CD4-positive, alpha-beta T cell treated with Interleukin-12 subunit alpha and Interleukin-12 subunit beta, for 1 hour (primary cell): ENCODE results near the gene TAPBP.
A peak's percentile ranks its signal among the peaks of the same experiment; 100 is the strongest.
"Not testable (repeated sequence)": the region's sequence is repeated elsewhere in the genome, so short reads cannot be mapped to it uniquely, and the experiment has no call there.

Experiments
- DNase-seq: peaks from one replicate; pipeline ENCODE4 v3.0.0-alpha.2; 2020

Gene TAPBP

GRCh38 chr6:33273924-33274902 lies 39.7 kb downstream of the TAPBP start:
- DNase-seq = no peak

GRCh38 chr6:33273129-33273923 lies 40.6 kb downstream of the TAPBP start:
- no peak for DNase-seq

GRCh38 chr6:33272275-33273128 lies 41.4 kb downstream of the TAPBP start:
- no peak for DNase-seq

GRCh38 chr6:33271468-33272274 lies 42.2 kb downstream of the TAPBP start, which contains the start of the genes RPS18 and VPS52:
RPS18 (plus strand) TSS chr6:33272075; CDS start chr6:33272120, 45 bp downstream.
VPS52 (minus strand) TSS chr6:33271876; CDS start chr6:33271675, 201 bp downstream.
- DNase-seq = peak; percentile 97

GRCh38 chr6:33271117-33271467 lies 42.8 kb downstream of the TAPBP start:
- DNase-seq = no peak

- no peak for DNase-seq
Measured at GRCh38 chr6:33264015-33264414, 49.9 kb downstream of the TAPBP start.

- DNase-seq = not testable (repeated sequence)
Measured at GRCh38 chr6:33262490-33262889, 51.4 kb downstream of the TAPBP start.

GRCh38 chr6:33259032-33259431 lies 54.8 kb downstream of the TAPBP start:
- no peak for DNase-seq

- DNase-seq = no peak
Measured at GRCh38 chr6:33254591-33254990, 59.3 kb downstream of the TAPBP start.

GRCh38 chr6:33252759-33253158 lies 61.1 kb downstream of the TAPBP start:
- DNase-seq = no peak

GRCh38 chr6:33251395-33252012 lies 62.4 kb downstream of the TAPBP start:
- DNase-seq = no peak

GRCh38 chr6:33250731-33251130 lies 63.1 kb downstream of the TAPBP start:
- DNase-seq = no peak

GRCh38 chr6:33249732-33250630 lies 63.9 kb downstream of the TAPBP start:
- DNase-seq = no peak
